GM13977 (cell line): Measurements from ENCODE around the gene SLC12A7.

Source experiments
- DNase-seq: peaks from one replicate; pipeline ENCODE4 v3.0.0; 2012; ENCODE audit warnings: low spot score
- CTCF ChIP-seq: IDR thresholded peaks from 2 replicates; pipeline ENCODE4 v1.5.1; 2012; ENCODE audit warnings: mild to moderate bottlenecking, control low read depth; ENCODE audit not compliant: insufficient read depth; ENCODE audit errors: extremely low read depth, missing control alignments
- in situ Hi-C: fragments of 300-500 bp; cut with MboI; formaldehyde crosslinking; loops from one replicate; pipeline ENCODE4 v1.12.0; 2022; ENCODE audit warnings: low sequenced_read_pairs, low pct_unique_long_range_greater_than_20kb, mixed read lengths, inconsistent platforms; ENCODE audit not compliant: unreplicated experiment

The SLC12A7 gene

GRCh38 chr5:1018596-1018995, 93.3 kb downstream of the SLC12A7 start:
- no peak for TF ChIP-seq CTCF
- in situ Hi-C loops, result no loop called here
- DNase-seq, result no peak

GRCh38 chr5:1017691-1018455, 94.0 kb downstream of the SLC12A7 start:
- in situ Hi-C loops, result no loop called here
- no peak for DNase-seq
- no peak for TF ChIP-seq CTCF

- in situ Hi-C loops, result no loop called here
- no peak for DNase-seq
- TF ChIP-seq CTCF, result no peak
These were observed 94.8 kb downstream of the SLC12A7 start for GRCh38 chr5:1017056-1017455.

- no peak for TF ChIP-seq CTCF
- in situ Hi-C loops, result no loop called here
- DNase-seq, result no peak
These were observed 95.4 kb downstream of the SLC12A7 start for GRCh38 chr5:1016476-1016875.

GRCh38 chr5:1016036-1016435, 95.8 kb downstream of the SLC12A7 start:
- no peak for DNase-seq
- TF ChIP-seq CTCF, result no peak
- in situ Hi-C loops, result no loop called here

- DNase-seq, result no peak
- in situ Hi-C loops, result no loop called here
- no peak for TF ChIP-seq CTCF
These were observed 96.4 kb downstream of the SLC12A7 start for GRCh38 chr5:1015507-1015906.

- no peak for TF ChIP-seq CTCF
- DNase-seq, result no peak
- in situ Hi-C loops, result no loop called here
These were observed 97.1 kb downstream of the SLC12A7 start for GRCh38 chr5:1014781-1015221.
